HG03039 (cell line): ENCODE results near the gene SHQ1.
"Not testable (repeated sequence)": the region's sequence is repeated elsewhere in the genome, so short reads cannot be mapped to it uniquely, and the experiment has no call there.

ENCODE experiments used
- ATAC-seq: cut with Tn5 transposase; IDR thresholded peaks from one replicate; pipeline ENCODE4 v1.9.1; 2021; ENCODE audit warnings: mild to moderate bottlenecking, moderate library complexity; ENCODE audit not compliant: unreplicated experiment

SHQ1 gene

DNA sequence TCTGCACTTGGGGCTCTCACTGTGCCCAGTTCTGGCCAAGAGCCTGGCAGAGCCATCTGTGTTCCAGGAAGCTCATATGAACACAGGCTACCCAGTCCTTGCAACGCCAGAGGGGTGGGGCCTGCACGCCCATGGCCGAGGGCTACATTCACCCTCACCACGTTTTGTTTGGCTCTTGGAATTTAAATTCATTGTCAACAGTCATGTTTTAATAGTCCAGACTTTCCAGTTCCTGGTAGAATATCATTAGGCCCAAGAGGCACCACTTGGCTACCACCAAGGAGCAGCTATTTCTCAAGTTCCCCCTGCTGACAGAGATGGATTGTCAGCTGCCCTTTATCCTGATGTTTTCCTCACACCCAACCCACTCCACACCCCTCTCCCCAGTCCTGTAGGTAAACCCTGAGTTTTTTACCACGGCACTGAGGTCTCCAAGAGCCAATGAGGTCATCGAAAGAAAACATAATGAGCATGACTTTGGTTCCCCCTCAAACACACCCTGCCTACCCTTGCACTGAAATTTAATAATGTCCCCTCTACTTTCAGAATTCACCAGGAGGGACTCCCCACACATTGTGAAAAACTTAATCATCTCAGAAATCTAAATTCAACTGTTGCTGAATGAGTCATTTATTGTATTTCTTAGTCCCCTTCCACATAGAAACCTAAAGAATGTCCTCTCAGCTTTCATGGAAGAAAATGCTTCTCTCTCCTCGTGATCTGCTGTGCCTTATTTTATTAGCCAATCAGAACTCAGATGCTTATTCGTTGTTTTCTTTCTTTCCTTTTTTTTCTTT is 125.1 kb downstream of the SHQ1 start:
- peak; percentile 64 for ATAC-seq

GRCh38 chr3:72721683-72722381 is 126.4 kb downstream of the SHQ1 start:
- ATAC-seq, result no peak

- no peak for ATAC-seq
Observed at GRCh38 chr3:72720566-72720965, 127.7 kb downstream of the SHQ1 start.

- ATAC-seq, result no peak
Observed at GRCh38 chr3:72719137-72719536, 129.1 kb downstream of the SHQ1 start.

DNA sequence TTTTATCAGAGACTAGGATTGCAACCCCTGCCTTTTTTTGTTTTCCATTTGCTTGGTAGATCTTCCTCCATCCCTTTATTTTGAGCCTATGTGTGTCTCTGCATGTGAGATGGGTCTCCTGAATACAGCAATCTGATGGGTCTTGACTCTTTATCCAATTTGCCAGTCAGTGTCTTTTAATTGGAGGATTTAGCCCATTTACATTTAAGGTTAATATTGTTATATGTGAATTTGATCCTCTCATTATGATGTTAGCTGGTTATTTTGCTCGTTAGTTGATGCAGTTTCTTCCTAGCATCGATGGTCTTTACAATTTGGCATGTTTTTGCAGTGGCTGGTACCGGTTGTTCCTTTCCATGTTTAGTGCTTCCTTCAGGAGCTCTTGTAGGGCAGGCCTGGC is 134.1 kb downstream of the SHQ1 start:
- ATAC-seq, result not testable (repeated sequence)

GRCh38 chr3:72710471-72710870 is 137.8 kb downstream of the SHQ1 start:
- ATAC-seq, result not testable (repeated sequence)

DNA sequence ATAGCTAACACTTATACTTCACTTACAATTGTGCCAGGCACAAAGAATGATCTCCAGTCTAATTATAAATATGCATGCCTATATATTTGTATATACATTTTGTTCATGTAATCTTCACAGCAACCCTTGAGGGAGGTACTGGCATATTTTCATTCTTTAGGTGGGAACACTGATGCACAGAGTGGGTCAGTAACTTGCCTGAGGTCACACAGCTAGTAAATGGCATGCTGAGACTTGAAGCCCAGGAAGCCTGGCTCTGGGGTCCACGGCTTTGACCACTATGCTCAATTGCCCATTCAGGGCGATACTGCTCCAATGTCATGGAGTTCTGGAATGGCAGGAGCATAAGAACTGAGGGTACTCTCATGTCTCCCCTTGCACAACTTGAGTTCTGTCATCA is 139.8 kb downstream of the SHQ1 start:
- ATAC-seq, result no peak

DNA sequence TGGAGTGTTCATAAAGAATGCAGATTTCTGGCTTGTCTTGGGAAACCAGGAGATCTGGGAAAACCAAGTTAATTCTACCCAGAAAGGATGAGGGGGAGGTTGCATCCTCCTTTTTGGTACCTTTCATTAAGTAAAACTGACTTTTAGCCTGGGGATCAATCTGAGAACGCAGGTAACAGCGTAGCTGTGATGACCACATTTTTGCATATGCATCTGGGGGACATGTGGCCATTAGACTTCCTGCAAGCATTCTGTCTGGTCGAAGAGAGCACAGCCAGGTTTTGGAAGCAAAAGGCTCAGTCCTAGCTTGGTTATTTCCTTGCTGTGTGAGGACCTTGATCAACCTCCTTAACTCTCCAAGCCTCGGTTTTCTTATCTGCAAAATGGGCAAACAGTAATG is 145.2 kb downstream of the SHQ1 start:
- no peak for ATAC-seq

- ATAC-seq, result no peak
Observed at GRCh38 chr3:72702390-72702789, 145.9 kb downstream of the SHQ1 start.

DNA sequence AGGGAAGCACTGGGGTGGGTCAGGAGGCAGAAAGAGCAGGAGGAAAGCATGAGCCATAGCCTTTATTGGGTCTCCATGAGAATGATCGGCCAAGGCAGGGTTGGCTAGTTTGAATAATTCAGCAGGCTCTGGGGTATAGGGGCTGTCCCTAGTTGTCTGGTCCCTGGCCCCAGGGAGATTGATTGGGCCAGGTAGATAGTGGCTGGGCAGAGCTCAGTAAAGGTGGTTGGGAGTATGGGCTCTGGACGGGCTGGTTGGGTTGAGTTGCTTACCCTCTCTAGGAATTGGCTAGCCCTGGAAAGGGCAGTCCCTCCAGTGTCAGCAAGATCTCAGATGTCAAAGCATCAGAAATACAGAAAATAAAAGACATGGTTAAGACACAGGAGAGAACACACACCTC is 148.1 kb downstream of the SHQ1 start:
- ATAC-seq, result no peak

GRCh38 chr3:72699631-72700030 is 148.6 kb downstream of the SHQ1 start:
- no peak for ATAC-seq
